Kidney (tissue), 22 donors: Measurements from ENCODE around the gene MSL3. TPM values are rescaled to one million over a fixed set of nuclear protein-coding genes. Genes with fewer than 3 reads are reported as not detected.

Experiments used
- DNase-seq, 5 donors: peaks; one replicate each; pipeline ENCODE4 v3.0.0-alpha.2; 2013 to 2020
- FAIRE-seq: peaks from 2 replicates; lab custom pipeline; 2012; peaks lifted over from hg19 to GRCh38; lab: Jason Lieb, UNC
- H3K27ac ChIP-seq, 2 donors: one replicate each; pipeline ENCODE4 v1.7.0; 2013; ENCODE audit warnings: low read depth in 2 of 2, low read length in 2 of 2, inconsistent platforms in 1 of 2
- H3K27me3 ChIP-seq: one replicate; pipeline ENCODE4 v1.7.1; 2013; ENCODE audit warnings: low read length, inconsistent platforms; ENCODE audit not compliant: control insufficient read depth, insufficient read depth
- H3K36me3 ChIP-seq, 3 donors: one replicate each; pipeline versions ENCODE4 v1.7.0 to v1.7.1; 2013; ENCODE audit warnings: low read length in 3 of 3, control low read depth in 1 of 3, inconsistent platforms in 1 of 3; ENCODE audit not compliant: insufficient read depth in 3 of 3, control insufficient read depth in 2 of 3
- H3K4me1 ChIP-seq, 3 donors: one replicate each; pipeline versions ENCODE4 v1.7.0 to v1.7.1; 2013; ENCODE audit warnings: low read length in 3 of 3, inconsistent platforms in 1 of 3, low read depth in 1 of 3; ENCODE audit not compliant: control insufficient read depth in 2 of 3, insufficient read depth in 2 of 3
- H3K4me3 ChIP-seq, 3 donors: one replicate each; pipeline versions ENCODE4 v1.7.0 to v1.8.1; 2013; ENCODE audit warnings: low read length in 3 of 3, control low read depth in 1 of 3, inconsistent platforms in 1 of 3
- H3K9ac ChIP-seq, 3 donors: one replicate each; pipeline versions ENCODE4 v1.7.0 to v1.7.1; 2013; ENCODE audit warnings: low read length in 3 of 3, control low read depth in 1 of 3, inconsistent platforms in 1 of 3
- H3K9me3 ChIP-seq, 3 donors: one replicate each; pipeline versions ENCODE4 v1.7.0 to v1.7.1; 2013; ENCODE audit warnings: low read length in 3 of 3, control low read depth in 1 of 3, inconsistent platforms in 1 of 3; ENCODE audit not compliant: control insufficient read depth in 2 of 3, insufficient read depth in 1 of 3
- CTCF ChIP-seq: IDR thresholded peaks from 3 replicates; pipeline ENCODE4 v1.5.1; 2012; ENCODE audit warnings: mild to moderate bottlenecking, moderate library complexity, borderline replicate concordance; ENCODE audit not compliant: insufficient read depth; ENCODE audit errors: extremely low read depth
- intact Hi-C: fragments of 100-400 bp; cut with DNase I; formaldehyde crosslinking; loops from one replicate; pipeline ENCODE4 v1.11.1; 2022
- long read RNA-seq, 10 donors: library from polyadenylated mRNA in 1 of 10; unstranded in 1 of 10; transcript quantifications; one replicate each; pipeline ENCODE4 v2.0.0 and lab custom pipeline, GENCODE V29; 2021 to 2026
- polyA plus RNA-seq: library from polyadenylated mRNA; stranded (reverse); fragments of 350-450 nt; fragmentation: Illumina TruSeq; extraction: RNeasy Lipid Tissue Mini Kit (QIAGEN cat#74804); gene quantifications from one replicate; pipeline ENCODE4 v1.2.3, GENCODE V29; 2014; ENCODE audit warnings: low read depth, low replicate concordance; ENCODE audit not compliant: insufficient read depth
- total RNA-seq: library from RNA; stranded (reverse); fragmentation: NEBNext Ultra II Directional; extraction: Animal tissue kit (Norgen Biotek cat#: 25700); gene quantifications from one replicate; pipeline ENCODE4 v1.2.1, GENCODE V29; 2021
- donor health status: control.
- donor health status: control.
- donor health status: control.
- donor health status: control.
- donor health status: control.
- donor health status: DM: yes; HTN: yes; CAD: no.
- donor health status: Normal renal cell carcinoma (clear cell type).

MSL3 gene
- total RNA-seq (27.1 TPM), polyA plus RNA-seq (16.3 TPM)
- long read RNA-seq, donor 1, partial matches to known transcripts: 22 of 30 reads
- long read RNA-seq, donor 1, other reads (novel, unspliced or antisense): 0 of 30 reads
- long read RNA-seq, donor 2, full-length matches to known transcripts: 7 of 34 reads
- long read RNA-seq, donor 2, partial matches to known transcripts: 27 of 34 reads
- long read RNA-seq, donor 2, other reads (novel, unspliced or antisense): 0 of 34 reads
- long read RNA-seq, donor 3, partial matches to known transcripts: 15 of 22 reads
- long read RNA-seq, donor 3, other reads (novel, unspliced or antisense): 0 of 22 reads
- long read RNA-seq, donor 4, full-length matches to known transcripts: 5 of 5 reads
- long read RNA-seq, donor 4, partial matches to known transcripts: 0 of 5 reads
- long read RNA-seq, donor 4, other reads (novel, unspliced or antisense): 0 of 5 reads
- long read RNA-seq, donor 5, partial matches to known transcripts: 0 of 1 reads
- long read RNA-seq, donor 5, other reads (novel, unspliced or antisense): 0 of 1 reads
- long read RNA-seq, donor 6, transcript MSL3-233 (12 exons, 2,507 nt): major isoform, 5 of 32 reads
- long read RNA-seq, donor 6, partial matches to known transcripts: 24 of 32 reads
- long read RNA-seq, donor 6, other reads (novel, unspliced or antisense): 0 of 32 reads
- long read RNA-seq, donor 7, partial matches to known transcripts: 2 of 9 reads
- long read RNA-seq, donor 7, other reads (novel, unspliced or antisense): 0 of 9 reads
- long read RNA-seq, donor 8, partial matches to known transcripts: 19 of 24 reads
- long read RNA-seq, donor 8, other reads (novel, unspliced or antisense): 0 of 24 reads
- long read RNA-seq, donor 9, partial matches to known transcripts: 5 of 11 reads
- long read RNA-seq, donor 9, other reads (novel, unspliced or antisense): 0 of 11 reads
- long read RNA-seq, donor 10, full-length matches to known transcripts: 7 of 17 reads
- long read RNA-seq, donor 10, partial matches to known transcripts: 10 of 17 reads
- long read RNA-seq, donor 10, other reads (novel, unspliced or antisense): 0 of 17 reads

- FAIRE-seq: no peak
- peak; percentile 63 to 87 (median 79) for DNase-seq
- Histone ChIP-seq H3K4me1 (peaks cover 0 to 2% (median 0%) of the 10 kb centered on the region in 3 donors), H3K4me3 (peak within 1 kb of the TSS; percentile 83 to 87 (median 83)), H3K36me3 (peaks cover 0 to 15% (median 2%) of the 10 kb centered on the region in 3 donors), H3K9ac (peak within 1 kb of the TSS; percentile 71 to 80 (median 71)), H3K27ac (peak within 1 kb of the TSS; percentile 83 to 91), H3K27me3 (no peaks in the 10 kb centered on the region), H3K9me3 (no peaks in the 10 kb centered on the region)
- intact Hi-C loops: no loop called here
- TF ChIP-seq CTCF: no peak
These were observed at the start of gene MSL3 for GRCh38 chrX:11757719-11758399. TSS of gene MSL3 (plus strand) at chrX:11758237. CDS start at chrX:11758264, 27 bp downstream.

GRCh38 chrX:11722304-11722703 is 35.7 kb upstream of the MSL3 start:
- H3K9me3 ChIP-seq: no peaks in the 10 kb centered on the region
- no peaks in the 10 kb centered on the region for H3K36me3 ChIP-seq
- no peak overlapping the region for H3K27ac ChIP-seq
- no peaks in the 10 kb centered on the region for H3K27me3 ChIP-seq
- no peak overlapping the region for H3K9ac ChIP-seq
- H3K4me1 ChIP-seq: no peaks in the 10 kb centered on the region
- FAIRE-seq: no peak
- H3K4me3 ChIP-seq: no peak overlapping the region
- DNase-seq: no peak
- no peak for TF ChIP-seq CTCF
- intact Hi-C loops: loop anchor here (10.0 kb wide), 1 partner anchor 188 kb away; no protein-coding TSS in a partner anchor
